K562 (cell line): ENCODE measurements around the gene MRPL30. TPM values are rescaled to one million over a fixed set of nuclear protein-coding genes. Genes with fewer than 3 reads are reported as not detected.

ENCODE experiments used
- CBX1 ChIP-seq: sonication (generic); IDR thresholded peaks from 2 replicates; pipeline ENCODE4 v1.6.1; 2016; ENCODE audit warnings: antibody characterized with exemption, low read depth, mild to moderate bottlenecking
- CBX3 ChIP-seq, 2 experiments: IDR thresholded peaks; 1 replicate in 1 of 2; 2 replicates in 1 of 2; pipeline ENCODE4 v1.6.1; 2012; ENCODE audit warnings: inconsistent platforms in 2 of 2, low read length in 2 of 2, borderline replicate concordance in 1 of 2, control low read depth in 1 of 2
- CTCFL ChIP-seq: IDR thresholded peaks from 2 replicates; pipeline ENCODE4 v1.6.1; 2011; ENCODE audit warnings: borderline replicate concordance, low read depth, mild to moderate bottlenecking, moderate library complexity, low read length; ENCODE audit not compliant: insufficient read depth, poor library complexity, severe bottlenecking
- CXXC5 ChIP-seq: fragments of 250-450 bp; sonication (Bioruptor Pico); IDR thresholded peaks from 2 replicates; pipeline ENCODE4 v1.8.0; 2022; ENCODE audit warnings: inconsistent platforms, mild to moderate bottlenecking, moderate library complexity
- ELK3 ChIP-seq: fragments of 450-650 bp; formaldehyde crosslinking; IDR thresholded peaks from 2 replicates; pipeline ENCODE4 v1.4.0; 2020; ENCODE audit warnings: mild to moderate bottlenecking
- ETS1 ChIP-seq: conservative IDR thresholded peaks from 2 replicates; pipeline ENCODE4 v1.6.1; 2011; ENCODE audit warnings: low read depth, mild to moderate bottlenecking, low read length; ENCODE audit not compliant: control insufficient read depth
- GATAD2A ChIP-seq: fragments of 450-650 bp; IDR thresholded peaks from 2 replicates; pipeline ENCODE4 v1.6.1; 2017
- MEIS2 ChIP-seq: fragments of 450-650 bp; IDR thresholded peaks from 2 replicates; pipeline ENCODE4 v1.6.1; 2014; ENCODE audit warnings: mild to moderate bottlenecking; ENCODE audit not compliant: partially characterized antibody
- MNT ChIP-seq, 2 experiments: fragments of 450-650 bp; conservative IDR thresholded peaks; 2 replicates each; pipeline ENCODE4 v1.6.1; 2017; ENCODE audit warnings: mild to moderate bottlenecking in 2 of 2, moderate library complexity in 2 of 2
- NCOA4 ChIP-seq: fragments of 450-650 bp; IDR thresholded peaks from 2 replicates; pipeline ENCODE4 v1.6.1; 2018; ENCODE audit warnings: mild to moderate bottlenecking; ENCODE audit not compliant: partially characterized antibody
- NFE2 ChIP-seq: IDR thresholded peaks from 2 replicates; pipeline ENCODE4 v1.6.1; 2014; ENCODE audit warnings: antibody characterized with exemption, low read depth
- NR1H2 ChIP-seq: sonication (generic); formaldehyde crosslinking; IDR thresholded peaks from 2 replicates; pipeline ENCODE4 v1.4.0; 2020; ENCODE audit warnings: mild to moderate bottlenecking, missing genetic modification reagents
- PHTF2 ChIP-seq: fragments of 250-450 bp; sonication (Bioruptor Pico); IDR thresholded peaks from 2 replicates; pipeline ENCODE4 v1.5.0; 2021; ENCODE audit warnings: mild to moderate bottlenecking
- POLR2AphosphoS5 ChIP-seq: IDR thresholded peaks from 2 replicates; pipeline ENCODE4 v1.6.1; 2011; ENCODE audit warnings: mild to moderate bottlenecking, low read depth, low read length, moderate library complexity; ENCODE audit not compliant: control insufficient read depth, insufficient read depth
- RBFOX2 ChIP-seq: fragments of 200-400 bp; formaldehyde crosslinking; IDR thresholded peaks from 2 replicates; pipeline ENCODE4 v1.6.1; 2017; ENCODE audit warnings: low read depth, mild to moderate bottlenecking, low read length, moderate library complexity
- SNRNP70 ChIP-seq: fragments of 200-400 bp; formaldehyde crosslinking; optimal IDR thresholded peaks from 2 replicates; pipeline ENCODE3; 2017; ENCODE audit warnings: low read depth, low read length
- TCF15 ChIP-seq: fragments of 250-450 bp; sonication (Bioruptor Pico); IDR thresholded peaks from 2 replicates; pipeline ENCODE4 v1.8.0; 2022; ENCODE audit warnings: moderate library complexity, mild to moderate bottlenecking, inconsistent platforms
- TEAD1 ChIP-seq, 2 experiments: fragments of 450-650 bp in 1 of 2; sonication (generic) in 1 of 2; formaldehyde crosslinking; IDR thresholded peaks; 2 replicates each; pipeline versions ENCODE4 v1.4.0 to v1.8.0; 2020 to 2022; ENCODE audit warnings: mild to moderate bottlenecking in 2 of 2, missing genetic modification reagents in 1 of 2
- ZNF175 ChIP-seq: fragments of 200-800 bp; sonication (Bioruptor generic); IDR thresholded peaks from 2 replicates; pipeline ENCODE4 v1.6.1; 2016; ENCODE audit warnings: low read depth, mild to moderate bottlenecking, missing genetic modification characterization, missing compliant biosample characterization
- ZNF274 ChIP-seq: IDR thresholded peaks from 2 replicates; pipeline ENCODE4 v1.6.1; 2011; ENCODE audit warnings: low read depth, mild to moderate bottlenecking, low read length, moderate library complexity, borderline replicate concordance
- ZNF766 ChIP-seq: fragments of 200-800 bp; sonication (Bioruptor generic); conservative IDR thresholded peaks from 2 replicates; pipeline ENCODE4 v1.6.1; 2016; ENCODE audit warnings: missing genetic modification characterization, missing compliant biosample characterization
- polyA plus RNA-seq, 8 experiments: library from polyadenylated mRNA; depleted of rRNA in 4 of 8; stranded (reverse) in 5 of 8; unstranded in 3 of 8; fragments of >200 nt; fragmentation: Nextera tagmentation in 2 of 8; fragmentation: Illumina TruSeq in 1 of 8; extraction: Ambion mirVana in 2 of 8; extraction: Trizol in 1 of 8; gene quantifications; 2 replicates each; pipeline versions ENCODE4 v1.2.1 to v1.2.3, GENCODE V29; 2011 to 2014; ENCODE audit warnings: inconsistent platforms in 1 of 8, missing spikeins in 1 of 8
- total RNA-seq, 7 experiments: library from RNA; depleted of rRNA in 6 of 7; stranded (reverse); fragments of >200 nt in 6 of 7; fragmentation: Illumina TruSeq in 2 of 7; extraction: Trizol in 2 of 7; gene quantifications; 2 replicates each; pipeline versions ENCODE4 v1.2.1 to v1.2.3, GENCODE V29; 2011 to 2021; ENCODE audit warnings: low replicate concordance in 1 of 7

Gene MRPL30
- total and polyA plus RNA-seq, 9 of the 15 experiments (the other 6 are each of a cell fraction or from before 2014, with no cell fraction given) = 63.3 to 130 (median 87.0) TPM

- no peak for TF ChIP-seq ELK3 (CRISPR knock-in tag)
- 0 out of 2 replicates have a peak, but pooled peaks have one; percentile 7 for TF ChIP-seq NFE2
- peak in 1 of 2 experiments; percentile 91; a peak in 2 of 3 replicates for TF ChIP-seq CBX3 (IDR thresholded peaks at IDR 0.05; ENCODE audit: borderline replicate concordance in 1 of 2, low read length in 2 of 2)
- peak; percentile 72 for TF ChIP-seq ETS1
- TF ChIP-seq POLR2AphosphoS5 = peak; percentile 96
- peak; percentile 68 for TF ChIP-seq CBX1
- no peak for TF ChIP-seq TEAD1 (CRISPR knock-in tag; IDR thresholded peaks at IDR 0.05)
- peak; percentile 79 to 89 for TF ChIP-seq MNT (conservative IDR thresholded peaks at IDR 0.05)
- peak; percentile 68 for TF ChIP-seq CXXC5 (CRISPR knock-in tag)
- TF ChIP-seq ZNF175 (CRISPR knock-in tag) = no peak
- no peak for TF ChIP-seq PHTF2 (CRISPR knock-in tag)
- TF ChIP-seq GATAD2A = 0 out of 2 replicates have a peak, but pooled peaks have one; percentile 34
- no peak for TF ChIP-seq NCOA4
- no peak for TF ChIP-seq TCF15
- TF ChIP-seq ZNF766 (CRISPR knock-in tag) = no peak
- TF ChIP-seq RBFOX2 = peak; percentile 86
- no peak for TF ChIP-seq ZNF274
- no peak for TF ChIP-seq SNRNP70
- no peak for TF ChIP-seq NR1H2 (CRISPR knock-in tag)
- TF ChIP-seq MEIS2 = peak; percentile 21
- TF ChIP-seq CTCFL = no peak
Measured at GRCh38 chr2:99180755-99181623, at the start of gene MRPL30, which contains the start of gene MITD1 (continued).
